Endothelial cell of umbilical vein (primary cell): ENCODE data around the gene MINDY2. TPM values are rescaled to one million over a fixed set of nuclear protein-coding genes. Genes with fewer than 3 reads are reported as not detected.
"Not testable (repeated sequence)": the region's sequence is repeated elsewhere in the genome, so short reads cannot be mapped to it uniquely, and the experiment has no call there.

ENCODE experiments used
- BruUV-seq: library from RNA; stranded (reverse); fragments of 400-500 nt; replicated peaks from 2 replicates; lab custom pipeline; 2021; lab: Mats Ljungman, UMichigan
- CTCF ChIA-PET: fragments of 300-600, 350-600 bp; sonication (Branson Sonifier 250); formaldehyde crosslinking; loops from one replicate; lab custom pipeline; 2021; ENCODE audit warnings: antibody characterized with exemption, inconsistent platforms; lab: Charles Lee
- POLR2A ChIA-PET: fragments of 300-600, 350-600 bp; sonication (Branson Sonifier 250); formaldehyde crosslinking; loops from one replicate; lab custom pipeline; 2021; ENCODE audit warnings: antibody characterized with exemption, inconsistent platforms; lab: Charles Lee
- DNase-seq: peaks from one replicate; pipeline ENCODE4 v3.0.0-alpha.2; 2011; ENCODE audit warnings: low read depth, low spot score
- FAIRE-seq: peaks from 2 replicates; lab custom pipeline; 2011; peaks lifted over from hg19 to GRCh38; lab: Jason Lieb, UNC
- H2AFZ ChIP-seq: 2 replicates; pipeline ENCODE4 v1.6.0; 2012; ENCODE audit warnings: low read depth, low read length, control low read depth, inconsistent platforms
- H3K27ac ChIP-seq: 2 replicates; pipeline ENCODE4 v1.5.1; 2011; ENCODE audit warnings: low read depth, mild to moderate bottlenecking, control low read depth, low read length, moderate library complexity; ENCODE audit not compliant: insufficient read depth
- H3K27me3 ChIP-seq, 2 experiments: 2 replicates each; pipeline versions ENCODE4 v1.6.0 to v1.6.1; 2011; ENCODE audit warnings: low read length in 2 of 2, mixed read lengths in 1 of 2; ENCODE audit not compliant: control insufficient read depth in 2 of 2, insufficient read depth in 2 of 2
- H3K36me3 ChIP-seq, 2 experiments: 2 replicates in 1 of 2; 3 replicates in 1 of 2; pipeline ENCODE4 v1.5.1; 2011; ENCODE audit warnings: low read length in 2 of 2, mild to moderate bottlenecking in 1 of 2, moderate library complexity in 1 of 2; ENCODE audit not compliant: control insufficient read depth in 2 of 2, insufficient read depth in 2 of 2; ENCODE audit errors: extremely low read depth in 1 of 2
- H3K4me1 ChIP-seq: 3 replicates; pipeline ENCODE4 v1.5.1; 2011; ENCODE audit warnings: mild to moderate bottlenecking, low read length; ENCODE audit not compliant: control insufficient read depth, insufficient read depth; ENCODE audit errors: extremely low read depth
- H3K4me2 ChIP-seq: 2 replicates; pipeline ENCODE4 v1.6.1; 2011; ENCODE audit warnings: low read length, control low read depth, mixed read lengths; ENCODE audit not compliant: insufficient read depth
- H3K4me3 ChIP-seq, 3 experiments: fragments of 200-600 bp in 1 of 3; sonication (generic), shearing (Covaris generic) in 1 of 3; replicated peaks in 1 of 3; 2 replicates each; pipeline ENCODE4 v1.5.1; 2011 to 2016; ENCODE audit warnings: control low read depth in 3 of 3, low read length in 3 of 3, mild to moderate bottlenecking in 2 of 3, inconsistent platforms in 1 of 3, low read depth in 1 of 3, moderate library complexity in 1 of 3; ENCODE audit not compliant: insufficient read depth in 1 of 3
- H3K79me2 ChIP-seq: 2 replicates; pipeline ENCODE4 v1.6.0; 2012; ENCODE audit warnings: low read length, inconsistent platforms; ENCODE audit not compliant: control insufficient read depth, insufficient read depth
- H3K9ac ChIP-seq: replicated peaks from 2 replicates; pipeline ENCODE3; 2011; ENCODE audit warnings: low read length, control low read depth; ENCODE audit not compliant: insufficient read depth; ENCODE audit errors: extremely low read depth
- H3K9me1 ChIP-seq: replicated peaks from 3 replicates; pipeline ENCODE4 v1.6.0; 2011; ENCODE audit warnings: mild to moderate bottlenecking, low read length; ENCODE audit not compliant: control insufficient read depth, insufficient read depth; ENCODE audit errors: extremely low read depth
- H3K9me3 ChIP-seq: replicated peaks from 2 replicates; pipeline ENCODE4 v1.5.1; 2012; ENCODE audit warnings: low read length, inconsistent platforms; ENCODE audit not compliant: control insufficient read depth, insufficient read depth
- H4K20me1 ChIP-seq: replicated peaks from 2 replicates; pipeline ENCODE3; 2011; ENCODE audit warnings: mild to moderate bottlenecking, low read length; ENCODE audit not compliant: control insufficient read depth, insufficient read depth; ENCODE audit errors: extremely low read depth
- CTCF ChIP-seq, 2 donors: IDR thresholded peaks; 1 replicate in 1 of 2; 2 replicates in 1 of 2; pipeline ENCODE4 v1.5.1; 2011; ENCODE audit warnings: low read length in 2 of 2, mild to moderate bottlenecking in 2 of 2, moderate library complexity in 2 of 2, control low read depth in 1 of 2, inconsistent platforms in 1 of 2, low read depth in 1 of 2; ENCODE audit not compliant: insufficient read depth in 1 of 2; ENCODE audit errors: extremely low read depth in 1 of 2
- EZH2 ChIP-seq: IDR thresholded peaks from 2 replicates; pipeline ENCODE4 v1.6.1; 2012; ENCODE audit warnings: borderline replicate concordance, low read depth, mild to moderate bottlenecking, moderate library complexity, low read length, inconsistent platforms; ENCODE audit not compliant: severe bottlenecking
- FOS ChIP-seq: IDR thresholded peaks from 2 replicates; pipeline ENCODE4 v1.6.1; 2011; ENCODE audit warnings: mild to moderate bottlenecking, low read length, moderate library complexity, borderline replicate concordance; ENCODE audit not compliant: insufficient read depth
- GATA2 ChIP-seq: IDR thresholded peaks from 2 replicates; pipeline ENCODE4 v1.7.0; 2011; ENCODE audit warnings: low read depth, mild to moderate bottlenecking, moderate library complexity, mixed read lengths, low read length; ENCODE audit not compliant: insufficient read length, insufficient read depth
- JUN ChIP-seq: IDR thresholded peaks from 2 replicates; pipeline ENCODE4 v1.6.1; 2011; ENCODE audit warnings: borderline replicate concordance, low read depth; ENCODE audit not compliant: insufficient read length, insufficient read depth
- MYC ChIP-seq: IDR thresholded peaks from one replicate; pipeline ENCODE4 v1.6.1; 2011; ENCODE audit warnings: mild to moderate bottlenecking, low read depth, low read length
- POLR2A ChIP-seq: IDR thresholded peaks from 2 replicates; pipeline ENCODE4 v1.6.1; 2012; ENCODE audit warnings: low read depth, mild to moderate bottlenecking, control low read depth, low read length
- POLR2AphosphoS5 ChIP-seq: IDR thresholded peaks from 2 replicates; pipeline ENCODE4 v1.6.1; 2012; ENCODE audit warnings: low read depth, mild to moderate bottlenecking, control low read depth, low read length, moderate library complexity; ENCODE audit not compliant: insufficient read depth
- dilution Hi-C: fragments of 300-500 bp; cut with MboI; formaldehyde crosslinking; loops from one replicate; pipeline ENCODE4 v1.15.0; 2019; ENCODE audit warnings: low sequenced_read_pairs; ENCODE audit not compliant: extremely low pct_ligation_motif_present
- intact Hi-C: fragments of 100-400 bp; cut with micrococcal nuclease; formaldehyde crosslinking; loops from one replicate; pipeline ENCODE4 v1.10.0; 2022
- polyA plus RNA-seq, 4 experiments: library from polyadenylated mRNA; depleted of rRNA in 3 of 4; stranded (reverse) in 3 of 4; unstranded in 1 of 4; fragments of >200 nt; gene quantifications; 2 replicates each; pipeline versions ENCODE4 v1.2.1 to v1.2.3, GENCODE V29; 2011 to 2012; ENCODE audit warnings: missing spikeins in 1 of 4
- total RNA-seq: library from RNA; stranded (reverse); gene quantifications from 2 replicates; pipeline ENCODE4 v1.2.3, GENCODE V29; 2021
- TF ChIP-seq, protein P1 (sequence below): IDR thresholded peaks from 2 replicates; pipeline ENCODE4 v1.6.1; 2011; ENCODE audit not compliant: insufficient read depth, insufficient read length

MINDY2 gene
- total and polyA plus RNA-seq, 2 donors (not counting 3 experiments of a cell fraction or from before 2014, with no cell fraction given), result 1.6 to 13.7 TPM

- intact Hi-C loops (no loop called here), dilution Hi-C loops (no loop called here)
- Histone ChIP-seq H3K4me2 (no peak overlapping the region), H3K4me3 (no peak overlapping the region), H3K27ac (no peak overlapping the region), H2AFZ (no peak overlapping the region), H3K36me3 (no peaks in the 10 kb centered on the region), H4K20me1 (no peaks in the 10 kb centered on the region), H3K79me2 (no peaks in the 10 kb centered on the region), H3K9me3 (no peaks in the 10 kb centered on the region), H3K9me1 (no peaks in the 10 kb centered on the region), H3K9ac (no peak overlapping the region), H3K4me1 (no peaks in the 10 kb centered on the region), H3K27me3 (no peaks in the 10 kb centered on the region)
- DNase-seq (no peak), FAIRE-seq (no peak)
- BruUV-seq, result no TSS peak
- ChIA-PET CTCF (interaction anchor here (0.7 kb wide), 1 partner anchor 79 kb away, joined by 3 read pairs; no protein-coding TSS in a partner anchor), POLR2A (no interaction called here)
- no peak for TF ChIP-seq JUN
- no peak for TF ChIP-seq POLR2A
- no peak for TF ChIP-seq CTCF (IDR thresholded peaks at IDR 0.05; ENCODE audit: extremely low read depth in 1 of 2, insufficient read depth in 1 of 2, low read depth in 1 of 2, low read length in 2 of 2)
- no peak for TF ChIP-seq FOS
- TF ChIP-seq, protein P1, sequence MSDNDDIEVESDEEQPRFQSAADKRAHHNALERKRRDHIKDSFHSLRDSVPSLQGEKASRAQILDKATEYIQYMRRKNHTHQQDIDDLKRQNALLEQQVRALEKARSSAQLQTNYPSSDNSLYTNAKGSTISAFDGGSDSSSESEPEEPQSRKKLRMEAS, result no peak
- no peak for TF ChIP-seq POLR2AphosphoS5
- no peak for TF ChIP-seq MYC
- TF ChIP-seq GATA2, result no peak
- no peak for TF ChIP-seq EZH2
Measured at GRCh38 chr15:58856086-58856485, 85.0 kb downstream of the MINDY2 start.

GRCh38 chr15:58856621-58857020, 85.5 kb downstream of the MINDY2 start:
- dilution Hi-C loops, POLR2A ChIA-PET, H3K4me2 ChIP-seq, DNase-seq, H3K9ac ChIP-seq, BruUV-seq, H3K27me3 ChIP-seq, intact Hi-C loops, H4K20me1 ChIP-seq, H3K4me3 ChIP-seq, H3K9me3 ChIP-seq, FAIRE-seq, H3K79me2 ChIP-seq, H3K4me1 ChIP-seq, H2AFZ ChIP-seq, H3K27ac ChIP-seq, H3K36me3 ChIP-seq, CTCF ChIA-PET, H3K9me1 ChIP-seq: not testable (repeated sequence)
